Urinary bladder (tissue), 4 donors: ENCODE measurements around the gene DMRTB1. TPM values are rescaled to one million over a fixed set of nuclear protein-coding genes. Genes with fewer than 3 reads are reported as not detected.
A peak's percentile ranks its signal among the peaks of the same experiment; 100 is the strongest.

Experiments
- DNase-seq: peaks from one replicate; pipeline ENCODE4 v3.0.0-alpha.2; 2015; ENCODE audit errors: extremely low spot score
- H3K27ac ChIP-seq: one replicate; pipeline ENCODE4 v1.5.1; 2013; ENCODE audit warnings: low read depth, mild to moderate bottlenecking, moderate library complexity
- H3K36me3 ChIP-seq: one replicate; pipeline ENCODE4 v1.6.1; 2013; ENCODE audit warnings: mild to moderate bottlenecking, moderate library complexity; ENCODE audit not compliant: insufficient read depth
- H3K4me1 ChIP-seq: one replicate; pipeline ENCODE4 v1.6.1; 2013; ENCODE audit warnings: mild to moderate bottlenecking, moderate library complexity; ENCODE audit not compliant: insufficient read depth
- H3K4me3 ChIP-seq: one replicate; pipeline ENCODE4 v1.5.1; 2013; ENCODE audit warnings: low read depth, low read length
- WGBS: extraction: QIAGEN DNeasy Blood & Tissue Kit; methylation state at CpG from one replicate; pipeline ENCODE4 v1.1.7; 2013; 5-methylcytosine and 5-hydroxymethylcytosine counted together
- polyA plus RNA-seq: library from polyadenylated mRNA; stranded (reverse); fragments of 200-250 nt; gene quantifications from one replicate; pipeline ENCODE4 v1.2.3, GENCODE V29; 2013
- total RNA-seq: library from RNA; depleted of rRNA; stranded (reverse); fragments of >200 nt; gene quantifications from one replicate; pipeline ENCODE4 v1.2.3, GENCODE V29; 2014
- donor health status: healthy with polysubstance abuse.
- donor health status: healthy.

The DMRTB1 gene
- total and polyA plus RNA-seq, 2 donors: not detected

DNA sequence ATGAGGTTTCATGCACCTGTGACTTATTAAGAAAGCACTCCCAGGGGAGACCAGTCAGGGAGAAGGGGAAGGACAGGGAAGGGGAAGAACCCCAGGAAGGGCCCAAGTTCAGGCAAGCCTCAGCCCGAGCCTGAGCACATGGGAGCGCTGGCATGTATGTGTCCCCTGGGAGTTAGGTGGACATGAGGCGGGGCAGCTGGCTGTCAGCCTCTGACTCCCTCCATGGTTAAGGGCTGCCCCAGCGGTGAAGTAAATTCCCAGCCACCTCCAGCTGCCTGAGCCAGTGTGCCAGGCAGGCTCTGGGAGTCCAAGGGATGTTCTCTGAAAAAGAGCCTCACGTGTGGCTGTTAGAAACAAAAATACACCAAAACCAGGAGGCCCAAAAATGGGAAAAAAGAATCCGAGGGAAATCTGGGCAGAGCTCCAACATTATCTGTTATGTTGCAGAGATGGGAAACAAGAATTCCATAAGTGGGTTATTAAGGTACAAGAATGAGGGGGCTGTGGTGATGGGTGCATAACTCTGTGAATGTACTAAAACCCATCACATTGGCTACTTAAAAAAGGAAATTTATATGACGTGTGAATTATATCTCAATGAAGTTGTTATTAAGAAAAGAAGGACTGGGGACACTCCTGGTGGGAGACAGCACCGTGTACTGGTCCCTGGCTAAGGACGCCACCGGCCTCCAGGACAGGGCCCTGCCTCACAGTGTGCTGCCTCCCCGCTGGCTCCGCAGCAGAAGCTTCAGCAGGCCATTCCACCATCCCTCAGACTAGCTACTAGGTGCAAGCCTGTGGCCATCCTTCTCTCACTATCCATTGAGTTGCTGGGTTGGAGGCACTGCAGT, 18.7 kb downstream of the DMRTB1 start:
- WGBS: 69% methylated on average over 12 of the region's 12 CpGs
- Histone ChIP-seq H3K4me3 (no peak overlapping the region), H3K27ac (no peak overlapping the region), H3K36me3 (no peaks in the 10 kb centered on the region), H3K4me1 (no peaks in the 10 kb centered on the region)
- no peak for DNase-seq

DNA sequence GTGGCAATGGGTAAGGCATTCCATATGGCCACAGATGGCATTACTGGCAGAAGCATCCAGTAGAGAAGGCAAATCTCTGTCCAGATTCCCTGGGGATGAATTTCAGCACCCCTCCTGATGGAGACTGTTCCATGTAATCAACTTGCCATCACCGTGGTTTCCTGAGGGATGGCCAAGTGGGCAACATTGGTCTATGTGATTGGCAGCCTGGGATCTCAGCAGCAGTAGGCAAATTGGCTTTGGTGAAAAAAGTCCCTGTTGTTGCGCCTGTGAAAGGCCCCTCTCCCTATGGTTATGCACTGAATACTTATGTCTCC, 19.3 kb downstream of the DMRTB1 start:
- no peaks in the 10 kb centered on the region for H3K36me3 ChIP-seq
- H3K4me3 ChIP-seq: no peak overlapping the region
- DNase-seq: no peak
- WGBS: 97% methylated on average over 2 of the region's 2 CpGs
- H3K4me1 ChIP-seq: no peaks in the 10 kb centered on the region
- no peak overlapping the region for H3K27ac ChIP-seq

DNA sequence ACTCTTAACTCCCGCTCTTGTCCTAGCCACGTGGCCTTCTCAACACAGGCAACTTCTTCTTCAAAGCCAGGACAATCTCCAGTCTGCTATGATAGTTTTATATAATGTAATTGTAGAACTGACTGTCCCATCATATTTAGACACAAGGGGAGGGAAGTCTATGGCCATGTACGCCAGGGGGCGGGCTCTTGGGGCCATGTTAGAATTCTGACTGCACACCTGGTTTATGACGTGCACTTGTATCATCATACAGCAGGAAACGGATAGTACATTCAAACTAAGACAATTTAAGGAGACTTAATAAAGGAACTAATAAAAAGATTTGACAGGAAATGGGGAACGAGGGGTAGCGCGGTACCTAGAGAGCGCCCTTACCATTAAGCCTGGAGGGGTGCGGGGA, 21.5 kb downstream of the DMRTB1 start:
- DNase-seq: no peak
- no peaks in the 10 kb centered on the region for H3K36me3 ChIP-seq
- no peak overlapping the region for H3K4me3 ChIP-seq
- no peak overlapping the region for H3K27ac ChIP-seq
- no peaks in the 10 kb centered on the region for H3K4me1 ChIP-seq
- WGBS: 90% methylated on average over 11 of the region's 11 CpGs

GRCh38 chr1:53481456-53481855, 22.3 kb downstream of the DMRTB1 start:
- no peak for DNase-seq

DNA sequence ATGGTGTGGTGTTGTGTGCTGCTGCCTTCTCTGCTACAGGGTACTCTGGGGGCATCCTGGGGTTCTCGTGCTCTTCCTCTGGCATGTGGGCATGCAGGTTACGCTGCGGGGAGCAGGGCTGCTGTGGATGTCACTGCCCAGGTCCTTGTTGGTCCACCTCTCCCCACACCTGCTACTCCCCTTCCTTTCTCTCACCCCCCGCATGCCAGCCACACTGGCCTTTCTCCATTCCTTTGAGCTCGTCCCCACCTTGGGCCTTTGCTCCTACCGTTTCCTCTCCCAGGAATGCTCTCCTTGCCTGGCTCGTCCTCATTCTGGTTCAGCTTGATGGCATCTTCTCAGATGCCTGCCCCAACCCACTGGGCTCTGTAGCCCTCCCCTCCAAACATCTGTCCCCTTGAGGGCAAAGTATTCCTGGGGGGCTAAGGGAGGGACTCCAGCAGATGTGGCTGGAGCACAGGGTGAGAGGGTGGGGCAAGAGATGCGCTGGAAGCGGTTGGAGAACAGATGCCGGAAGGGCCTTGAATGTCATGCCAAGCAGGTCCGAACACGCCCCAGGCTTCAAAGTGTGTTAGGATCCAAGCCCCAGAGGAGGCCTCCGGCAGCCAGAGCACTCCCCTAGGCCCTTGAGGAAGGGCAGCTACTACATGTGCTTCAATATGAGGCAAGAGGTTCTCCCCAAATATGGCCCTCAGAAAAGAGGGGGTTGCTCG, 23.4 kb downstream of the DMRTB1 start:
- Histone ChIP-seq H3K4me1 (no peaks in the 10 kb centered on the region), H3K27ac (no peak overlapping the region), H3K4me3 (no peak overlapping the region), H3K36me3 (no peaks in the 10 kb centered on the region)
- 88% methylated on average over 14 of the region's 14 CpGs for WGBS
- DNase-seq: no peak

More at GRCh38 chr1:53481456-53481855, 22.3 kb downstream of the DMRTB1 start:
- WGBS: 94% methylated on average over 7 of the region's 7 CpGs
- Histone ChIP-seq H3K36me3 (no peaks in the 10 kb centered on the region), H3K4me1 (no peaks in the 10 kb centered on the region), H3K27ac (no peak overlapping the region), H3K4me3 (no peak overlapping the region)

DNA sequence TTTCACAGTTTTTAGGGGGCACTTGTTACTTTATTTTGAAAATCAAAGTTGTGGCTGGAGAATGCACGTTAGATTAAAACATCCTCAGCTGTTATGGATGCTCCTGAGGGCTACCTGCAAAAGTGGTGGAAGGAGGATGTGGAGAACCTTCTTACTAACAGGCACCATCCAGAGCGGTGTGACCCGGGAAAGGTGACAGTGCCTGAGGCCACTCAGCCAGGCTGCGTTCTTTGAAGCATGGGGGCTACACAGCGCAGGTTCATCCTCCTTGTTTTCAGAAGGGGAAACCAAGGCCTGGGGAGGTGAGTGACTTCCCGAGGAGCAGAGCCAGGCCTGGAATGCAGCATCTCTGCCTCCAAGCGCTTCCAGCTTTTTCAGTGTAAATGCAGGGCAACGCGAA, 24.0 kb downstream of the DMRTB1 start:
- H3K4me3 ChIP-seq: no peak overlapping the region
- H3K4me1 ChIP-seq: no peaks in the 10 kb centered on the region
- DNase-seq: no peak
- WGBS: 93% methylated on average over 9 of the region's 9 CpGs
- H3K36me3 ChIP-seq: no peaks in the 10 kb centered on the region
- no peak overlapping the region for H3K27ac ChIP-seq

GRCh38 chr1:53483656-53484055, 24.5 kb downstream of the DMRTB1 start:
- Histone ChIP-seq H3K4me1 (no peaks in the 10 kb centered on the region), H3K4me3 (no peak overlapping the region), H3K27ac (no peak overlapping the region), H3K36me3 (no peaks in the 10 kb centered on the region)
- WGBS: 89% methylated on average over 4 of the region's 4 CpGs
- no peak for DNase-seq

- no peak overlapping the region for H3K4me3 ChIP-seq
- WGBS: 85% methylated on average over 19 of the region's 19 CpGs
- no peak for DNase-seq
- H3K4me1 ChIP-seq: no peaks in the 10 kb centered on the region
- no peaks in the 10 kb centered on the region for H3K36me3 ChIP-seq
- no peak overlapping the region for H3K27ac ChIP-seq
Measured at GRCh38 chr1:53484705-53485477, 25.7 kb downstream of the DMRTB1 start.

- Histone ChIP-seq H3K4me1 (no peaks in the 10 kb centered on the region), H3K4me3 (no peak overlapping the region), H3K27ac (no peak overlapping the region), H3K36me3 (no peaks in the 10 kb centered on the region)
- WGBS: 27% methylated on average over 27 of the region's 27 CpGs
- peak; percentile 62 for DNase-seq
Measured at GRCh38 chr1:53485478-53486394, 26.5 kb downstream of the DMRTB1 start.

- no peak for DNase-seq
- H3K27ac ChIP-seq: no peak overlapping the region
- no peaks in the 10 kb centered on the region for H3K36me3 ChIP-seq
- no peak overlapping the region for H3K4me3 ChIP-seq
- 85% methylated on average over 9 of the region's 9 CpGs for WGBS
- no peaks in the 10 kb centered on the region for H3K4me1 ChIP-seq
Measured at GRCh38 chr1:53486395-53487026, 27.3 kb downstream of the DMRTB1 start.

DNA sequence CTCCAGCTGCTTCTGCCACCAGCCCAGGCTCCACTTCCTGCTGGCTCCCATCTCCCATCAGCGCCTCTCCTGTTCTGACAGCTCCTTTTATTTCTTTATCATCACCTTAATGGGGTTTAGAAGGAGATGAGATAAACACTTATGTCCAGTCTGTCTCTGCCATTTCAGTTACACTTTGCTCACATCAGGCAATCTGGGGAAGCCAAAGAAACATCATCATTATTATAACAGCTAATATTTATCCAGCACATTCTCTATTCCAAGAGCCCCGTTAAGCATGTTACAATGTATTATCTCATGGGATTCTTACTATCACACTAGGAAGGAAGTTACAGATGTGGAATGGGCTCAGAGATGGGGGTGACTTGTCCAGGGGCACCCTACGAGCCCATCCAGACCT, 31.2 kb downstream of the DMRTB1 start:
- Histone ChIP-seq H3K36me3 (no peaks in the 10 kb centered on the region), H3K27ac (no peak overlapping the region), H3K4me1 (no peaks in the 10 kb centered on the region), H3K4me3 (no peak overlapping the region)
- 31% methylated on average over 3 of the region's 3 CpGs for WGBS
- DNase-seq: no peak

DNA sequence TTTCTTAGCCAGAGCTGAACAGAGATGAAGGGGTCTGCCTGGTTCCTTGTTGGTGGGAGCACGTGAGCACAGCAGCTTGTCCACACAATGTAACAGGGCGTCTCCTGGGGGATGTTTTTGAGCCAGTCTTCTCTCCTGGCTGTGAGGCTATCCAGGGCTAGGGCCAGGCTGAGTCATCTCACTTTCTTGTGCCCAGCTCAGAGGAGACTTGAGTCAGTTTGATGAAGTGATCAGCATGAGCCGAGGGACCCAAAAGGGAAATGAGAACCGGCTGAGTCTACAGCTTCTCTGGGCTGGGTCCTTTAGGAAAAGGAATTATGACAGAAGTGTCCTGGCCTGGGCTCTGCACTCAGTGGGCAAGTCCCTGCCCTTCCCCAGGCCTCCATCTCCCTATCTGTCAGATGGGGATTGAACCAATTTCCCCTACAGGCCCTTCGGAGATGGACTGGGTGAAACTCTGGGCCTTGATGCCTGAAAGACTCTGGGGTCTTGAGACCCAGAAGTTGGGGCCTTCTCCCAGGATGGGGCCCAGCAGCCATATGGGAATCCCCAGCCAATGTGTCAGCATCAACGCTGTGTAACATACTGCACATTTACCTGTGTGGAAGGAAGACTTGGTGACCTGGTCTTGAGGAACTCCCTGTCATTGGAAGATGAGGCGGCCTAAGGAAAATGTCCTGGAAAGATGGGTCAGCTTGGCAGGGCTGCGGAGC, 36.6 kb downstream of the DMRTB1 start:
- no peaks in the 10 kb centered on the region for H3K36me3 ChIP-seq
- H3K27ac ChIP-seq: no peak overlapping the region
- H3K4me3 ChIP-seq: no peak overlapping the region
- no peak for DNase-seq
- WGBS: 95% methylated on average over 8 of the region's 8 CpGs
- no peaks in the 10 kb centered on the region for H3K4me1 ChIP-seq
